Sigmoid colon (tissue), 7 donors: Measurements from ENCODE around the gene GJC1. TPM values are rescaled to one million over a fixed set of nuclear protein-coding genes. Genes with fewer than 3 reads are reported as not detected.

Source experiments
- DNase-seq: peaks from one replicate; pipeline ENCODE4 v3.0.0-alpha.2; 2019
- H3K27ac ChIP-seq, 4 donors: fragments of 200-600 bp; sonication (generic); one replicate each; pipeline ENCODE4 v1.5.1; 2016 to 2019; ENCODE audit warnings: mild to moderate bottlenecking in 1 of 4
- H3K27me3 ChIP-seq, 3 donors: fragments of 200-600 bp; sonication (generic); one replicate each; pipeline ENCODE4 v1.5.1; 2019; ENCODE audit warnings: mild to moderate bottlenecking in 1 of 3
- H3K36me3 ChIP-seq, 4 donors: fragments of 200-600 bp; sonication (generic); one replicate each; pipeline ENCODE4 v1.5.1; 2016 to 2019
- H3K4me1 ChIP-seq, 4 donors: fragments of 200-600 bp; sonication (generic); one replicate each; pipeline ENCODE4 v1.5.1; 2017 to 2019
- H3K4me3 ChIP-seq, 4 donors: fragments of 200-600 bp; sonication (generic); one replicate each; pipeline ENCODE4 v1.5.1; 2017 to 2019; ENCODE audit warnings: mild to moderate bottlenecking in 2 of 4, moderate library complexity in 1 of 4
- H3K9me3 ChIP-seq, 4 donors: fragments of 200-600 bp in 3 of 4; sonication (generic) in 3 of 4; one replicate each; pipeline versions ENCODE4 v1.5.1 to v1.6.1; 2013 to 2019
- CTCF ChIP-seq, 4 experiments: fragments of 450-650 bp in 3 of 4; fragments of 200-600 bp in 1 of 4; IDR thresholded peaks; one replicate each; pipeline ENCODE4 v1.5.1; 2016 to 2019; ENCODE audit warnings: antibody characterized with exemption in 4 of 4, mild to moderate bottlenecking in 3 of 4, moderate library complexity in 2 of 4
- EP300 ChIP-seq, 4 donors: sonication (generic); formaldehyde crosslinking; IDR thresholded peaks; one replicate each; pipeline ENCODE4 v1.6.1; 2017; ENCODE audit warnings: antibody characterized with exemption in 4 of 4
- POLR2A ChIP-seq, 2 donors: fragments of 450-650 bp; IDR thresholded peaks; one replicate each; pipeline ENCODE4 v1.6.1; 2016; ENCODE audit warnings: antibody characterized with exemption in 2 of 2, mild to moderate bottlenecking in 2 of 2, moderate library complexity in 2 of 2
- POLR2AphosphoS5 ChIP-seq, 4 donors: sonication (generic); formaldehyde crosslinking; IDR thresholded peaks; one replicate each; pipeline ENCODE4 v1.6.1; 2017; ENCODE audit warnings: antibody characterized with exemption in 4 of 4
- WGBS, 2 donors: extraction: QIAGEN DNeasy Blood & Tissue Kit; methylation state at CpG; one replicate each; pipeline ENCODE4 v1.1.7; 2013; 5-methylcytosine and 5-hydroxymethylcytosine counted together
- intact Hi-C: fragments of 100-400 bp; cut with DNase I; formaldehyde crosslinking; loops from one replicate; pipeline ENCODE4 v1.15.1; 2023
- polyA plus RNA-seq, 3 donors: library from polyadenylated mRNA; stranded (reverse); fragments of 200-250 nt; gene quantifications; one replicate each; pipeline ENCODE4 v1.2.3, GENCODE V29; 2013
- total RNA-seq, 4 donors: library from RNA; depleted of rRNA; stranded (reverse); fragments of >200 nt; gene quantifications; one replicate each; pipeline ENCODE4 v1.1.0, GENCODE V29; 2016
- donor health status: healthy with polysubstance abuse.
- donor health status: Bipolar disorder and iron deficiency.
- donor health status: healthy.

The GJC1 gene
- total and polyA plus RNA-seq, 7 donors = 0.23 to 134 (median 68.0) TPM

- intact Hi-C loops = no loop called here
- no peaks in the 10 kb centered on the region for H3K9me3 ChIP-seq
- TF ChIP-seq POLR2AphosphoS5 (IDR thresholded peaks at IDR 0.05) = no peak
- TF ChIP-seq EP300 (IDR thresholded peaks at IDR 0.05) = no peak
- no peak for TF ChIP-seq CTCF (IDR thresholded peaks at IDR 0.05)
- no peak for TF ChIP-seq POLR2A (IDR thresholded peaks at IDR 0.05)
- no peaks in the 10 kb centered on the region for H3K27me3 ChIP-seq
- WGBS, 2 donors = 87 to 96% methylated on average over 5 of the region's 5 CpGs
- no peak overlapping the region for H3K27ac ChIP-seq
- peaks cover 29 to 100% (median 67%) of the 10 kb centered on the region in 4 donors for H3K36me3 ChIP-seq
- DNase-seq = no peak
- no peak overlapping the region for H3K4me3 ChIP-seq
- H3K4me1 ChIP-seq = peaks cover 0 to 14% (median 11%) of the 10 kb centered on the region in 4 donors
Observed at GRCh38 chr17:44859701-44860100, 29.6 kb upstream of the GJC1 start.

- Histone ChIP-seq H3K9me3 (no peaks in the 10 kb centered on the region), H3K27me3 (no peaks in the 10 kb centered on the region), H3K27ac (no peak overlapping the region), H3K36me3 (peaks cover 52 to 95% (median 80%) of the 10 kb centered on the region in 4 donors), H3K4me1 (no peaks in the 10 kb centered on the region), H3K4me3 (no peak overlapping the region)
- 92 to 93% methylated on average over 5 of the region's 5 CpGs for WGBS, 2 donors
- DNase-seq = no peak
- intact Hi-C loops = no loop called here
- no peak for TF ChIP-seq POLR2A (IDR thresholded peaks at IDR 0.05)
- TF ChIP-seq POLR2AphosphoS5 (IDR thresholded peaks at IDR 0.05) = no peak
- no peak for TF ChIP-seq EP300 (IDR thresholded peaks at IDR 0.05)
- TF ChIP-seq CTCF (IDR thresholded peaks at IDR 0.05) = no peak
Observed at GRCh38 chr17:44854192-44854591, 24.1 kb upstream of the GJC1 start.

- Histone ChIP-seq H3K36me3 (peaks cover 38 to 59% (median 49%) of the 10 kb centered on the region in 4 donors), H3K4me3 (no peak overlapping the region), H3K4me1 (no peaks in the 10 kb centered on the region), H3K27ac (no peak overlapping the region), H3K9me3 (no peaks in the 10 kb centered on the region), H3K27me3 (no peaks in the 10 kb centered on the region)
- TF ChIP-seq CTCF (IDR thresholded peaks at IDR 0.05) (no peak), EP300 (IDR thresholded peaks at IDR 0.05) (no peak), POLR2AphosphoS5 (IDR thresholded peaks at IDR 0.05) (no peak), POLR2A (IDR thresholded peaks at IDR 0.05) (no peak)
- 58 to 92% methylated on average over 5 of the region's 5 CpGs for WGBS, 2 donors
- no peak for DNase-seq
- intact Hi-C loops = no loop called here
Observed at GRCh38 chr17:44850612-44851011, 20.5 kb upstream of the GJC1 start.

- DNase-seq = no peak
- Histone ChIP-seq H3K9me3 (no peaks in the 10 kb centered on the region), H3K4me3 (no peak overlapping the region), H3K27ac (no peak overlapping the region), H3K4me1 (no peaks in the 10 kb centered on the region), H3K36me3 (peaks cover 36 to 53% (median 43%) of the 10 kb centered on the region in 4 donors), H3K27me3 (no peaks in the 10 kb centered on the region)
- TF ChIP-seq CTCF (IDR thresholded peaks at IDR 0.05) = no peak
- TF ChIP-seq POLR2AphosphoS5 (IDR thresholded peaks at IDR 0.05) = no peak
- no peak for TF ChIP-seq POLR2A (IDR thresholded peaks at IDR 0.05)
- no peak for TF ChIP-seq EP300 (IDR thresholded peaks at IDR 0.05)
- intact Hi-C loops = no loop called here
- WGBS, 2 donors = 81 to 89% methylated on average over 7 of the region's 7 CpGs
Observed at GRCh38 chr17:44850025-44850424, 19.9 kb upstream of the GJC1 start.

GRCh38 chr17:44848961-44849489 is 18.9 kb upstream of the GJC1 start:
- peaks cover 0 to 10% (median 8%) of the 10 kb centered on the region in 4 donors for H3K4me1 ChIP-seq
- WGBS, 2 donors = 89 to 93% methylated on average over 12 of the region's 12 CpGs
- no peaks in the 10 kb centered on the region for H3K9me3 ChIP-seq
- H3K4me3 ChIP-seq = no peak overlapping the region
- DNase-seq = no peak
- H3K27ac ChIP-seq = peak overlapping the region in 1 of 4 donors; percentile 14
- peaks cover 26 to 43% (median 33%) of the 10 kb centered on the region in 4 donors for H3K36me3 ChIP-seq
- no peaks in the 10 kb centered on the region for H3K27me3 ChIP-seq
- no peak for TF ChIP-seq EP300 (IDR thresholded peaks at IDR 0.05)
- no peak for TF ChIP-seq CTCF (IDR thresholded peaks at IDR 0.05)
- no peak for TF ChIP-seq POLR2AphosphoS5 (IDR thresholded peaks at IDR 0.05)
- no peak for TF ChIP-seq POLR2A (IDR thresholded peaks at IDR 0.05)
- intact Hi-C loops = no loop called here
